ENCODE results near the gene RANBP3.

Gene RANBP3

GRCh38 chr19:5985098-5985783 is 7.3 kb upstream of the RANBP3 start:
- H3K4me3 Mint-ChIP-seq = no peak overlapping the region
- TF ChIP-seq CTCF (IDR thresholded peaks at IDR 0.05; ENCODE audit: unreplicated experiment in 3 of 3) = no peak
- H3K27me3 Mint-ChIP-seq (ENCODE audit: low read depth) = peaks cover 3% of the 10 kb centered on the region
- H3K36me3 Mint-ChIP-seq (ENCODE audit: low read depth) = no peaks in the 10 kb centered on the region
- H3K9me3 Mint-ChIP-seq = no peaks in the 10 kb centered on the region
- H3K4me1 Mint-ChIP-seq = peaks cover 35% of the 10 kb centered on the region
- H3K27ac Mint-ChIP-seq = peak overlapping the region; percentile 68 to 87 (median 71)

GRCh38 chr19:5984600-5984999 is 6.7 kb upstream of the RANBP3 start:
- Mint-ChIP-seq H3K4me1 (peaks cover 37% of the 10 kb centered on the region), H3K27ac (peak overlapping the region; percentile 68 to 87 (median 71)), H3K27me3 (ENCODE audit: low read depth) (peaks cover 3% of the 10 kb centered on the region), H3K4me3 (no peak overlapping the region), H3K9me3 (no peaks in the 10 kb centered on the region), H3K36me3 (ENCODE audit: low read depth) (no peaks in the 10 kb centered on the region)
- TF ChIP-seq CTCF (IDR thresholded peaks at IDR 0.05; ENCODE audit: unreplicated experiment in 3 of 3) = no peak

GRCh38 chr19:5983367-5983955 is 5.5 kb upstream of the RANBP3 start:
- TF ChIP-seq CTCF (IDR thresholded peaks at IDR 0.05; ENCODE audit: unreplicated experiment in 3 of 3) = no peak
- Mint-ChIP-seq H3K36me3 (ENCODE audit: low read depth) (no peaks in the 10 kb centered on the region), H3K4me3 (no peak overlapping the region), H3K4me1 (peaks cover 30% of the 10 kb centered on the region), H3K27ac (peak overlapping the region; percentile 9 to 51 (median 23)), H3K27me3 (ENCODE audit: low read depth) (peaks cover 3% of the 10 kb centered on the region), H3K9me3 (no peaks in the 10 kb centered on the region)

GRCh38 chr19:5978606-5979552 is 939 bp upstream of the RANBP3 start:
- no peak for TF ChIP-seq CTCF (IDR thresholded peaks at IDR 0.05; ENCODE audit: unreplicated experiment in 3 of 3)
- peaks cover 16% of the 10 kb centered on the region for H3K36me3 Mint-ChIP-seq (ENCODE audit: low read depth)
- H3K27ac Mint-ChIP-seq = peak overlapping the region; percentile 92 to 96 (median 94)

GRCh38 chr19:5977222-5977784 is 637 bp downstream of the RANBP3 start:
- H3K27me3 Mint-ChIP-seq (ENCODE audit: low read depth) = no peaks in the 10 kb centered on the region
- TF ChIP-seq CTCF (IDR thresholded peaks at IDR 0.05; ENCODE audit: unreplicated experiment in 3 of 3) = no peak
- no peaks in the 10 kb centered on the region for H3K9me3 Mint-ChIP-seq
- H3K27ac Mint-ChIP-seq = peak overlapping the region; percentile 80 to 93 (median 90)
- H3K4me1 Mint-ChIP-seq = peaks cover 53% of the 10 kb centered on the region
- H3K4me3 Mint-ChIP-seq = peak overlapping the region; percentile 93 to 100 (median 98)
- H3K36me3 Mint-ChIP-seq (ENCODE audit: low read depth) = peaks cover 20% of the 10 kb centered on the region

More at GRCh38 chr19:5978606-5979552, 939 bp upstream of the RANBP3 start:
- Mint-ChIP-seq H3K4me3 (peak overlapping the region; percentile 93 to 100 (median 98)), H3K27me3 (ENCODE audit: low read depth) (no peaks in the 10 kb centered on the region), H3K9me3 (no peaks in the 10 kb centered on the region), H3K4me1 (peaks cover 49% of the 10 kb centered on the region)

Measured in nephron (organoid).